Ishikawa (cell line): ENCODE results near the gene NKD1.

Experiments
- CEBPB ChIP-seq: IDR thresholded peaks from 2 replicates; pipeline ENCODE4 v1.6.1; 2012
- CREB1 ChIP-seq: IDR thresholded peaks from 2 replicates; pipeline ENCODE4 v1.6.1; 2012; ENCODE audit warnings: low read depth
- EGR1 ChIP-seq: IDR thresholded peaks from 2 replicates; pipeline ENCODE4 v1.6.1; 2012
- EP300 ChIP-seq: IDR thresholded peaks from 2 replicates; pipeline ENCODE4 v1.6.1; 2012; ENCODE audit warnings: borderline replicate concordance
- FOXM1 ChIP-seq: IDR thresholded peaks from 2 replicates; pipeline ENCODE4 v1.6.1; 2012; ENCODE audit warnings: low read depth, borderline replicate concordance
- MAX ChIP-seq: IDR thresholded peaks from 2 replicates; pipeline ENCODE4 v1.6.1; 2012
- NFIC ChIP-seq: IDR thresholded peaks from 2 replicates; pipeline ENCODE4 v1.6.1; 2012
- RAD21 ChIP-seq: IDR thresholded peaks from 2 replicates; pipeline ENCODE4 v1.6.1; 2012; ENCODE audit warnings: low read depth
- TAF1 ChIP-seq: IDR thresholded peaks from 2 replicates; pipeline ENCODE4 v1.6.1; 2012; ENCODE audit warnings: low read depth, mild to moderate bottlenecking
- TCF12 ChIP-seq: IDR thresholded peaks from 2 replicates; pipeline ENCODE4 v1.6.1; 2012; ENCODE audit warnings: low read depth
- TEAD4 ChIP-seq: IDR thresholded peaks from 2 replicates; pipeline ENCODE4 v1.6.1; 2012
- USF1 ChIP-seq: IDR thresholded peaks from 2 replicates; pipeline ENCODE4 v1.6.1; 2012
- YY1 ChIP-seq: IDR thresholded peaks from 2 replicates; pipeline ENCODE4 v1.6.1; 2012; ENCODE audit warnings: low read depth
- ZBTB7A ChIP-seq: IDR thresholded peaks from 2 replicates; pipeline ENCODE4 v1.6.1; 2012; ENCODE audit warnings: low read depth
- TF ChIP-seq, protein P1 (sequence below): IDR thresholded peaks from 2 replicates; pipeline ENCODE4 v1.6.1; 2012; ENCODE audit warnings: low read depth, mild to moderate bottlenecking

The NKD1 gene

DNA sequence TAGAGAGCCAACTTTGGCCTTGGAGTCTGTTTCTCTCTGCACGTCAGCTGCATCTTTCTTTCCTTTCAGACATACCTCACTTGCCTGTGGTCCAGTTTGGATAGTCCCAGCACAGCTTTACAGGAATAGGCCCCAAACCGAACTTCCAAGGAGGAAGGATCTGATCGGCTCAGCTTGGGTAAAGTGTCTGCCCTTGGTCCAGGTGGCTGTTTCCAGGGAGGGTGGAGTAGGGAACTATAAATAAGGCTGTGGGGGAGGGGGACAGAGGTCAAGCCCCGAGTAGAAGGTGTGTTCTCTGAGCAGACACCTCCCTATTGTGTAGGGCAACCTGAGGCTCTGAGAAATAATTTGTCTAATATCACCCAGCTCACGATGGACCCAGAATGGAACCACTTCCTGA, 29.2 kb upstream of the NKD1 start:
- TF ChIP-seq EGR1, result no peak
- no peak for TF ChIP-seq YY1
- no peak for TF ChIP-seq TCF12
- no peak for TF ChIP-seq TEAD4
- no peak for TF ChIP-seq TAF1
- no peak for TF ChIP-seq FOXM1
- TF ChIP-seq CREB1, result no peak
- TF ChIP-seq, protein P1, sequence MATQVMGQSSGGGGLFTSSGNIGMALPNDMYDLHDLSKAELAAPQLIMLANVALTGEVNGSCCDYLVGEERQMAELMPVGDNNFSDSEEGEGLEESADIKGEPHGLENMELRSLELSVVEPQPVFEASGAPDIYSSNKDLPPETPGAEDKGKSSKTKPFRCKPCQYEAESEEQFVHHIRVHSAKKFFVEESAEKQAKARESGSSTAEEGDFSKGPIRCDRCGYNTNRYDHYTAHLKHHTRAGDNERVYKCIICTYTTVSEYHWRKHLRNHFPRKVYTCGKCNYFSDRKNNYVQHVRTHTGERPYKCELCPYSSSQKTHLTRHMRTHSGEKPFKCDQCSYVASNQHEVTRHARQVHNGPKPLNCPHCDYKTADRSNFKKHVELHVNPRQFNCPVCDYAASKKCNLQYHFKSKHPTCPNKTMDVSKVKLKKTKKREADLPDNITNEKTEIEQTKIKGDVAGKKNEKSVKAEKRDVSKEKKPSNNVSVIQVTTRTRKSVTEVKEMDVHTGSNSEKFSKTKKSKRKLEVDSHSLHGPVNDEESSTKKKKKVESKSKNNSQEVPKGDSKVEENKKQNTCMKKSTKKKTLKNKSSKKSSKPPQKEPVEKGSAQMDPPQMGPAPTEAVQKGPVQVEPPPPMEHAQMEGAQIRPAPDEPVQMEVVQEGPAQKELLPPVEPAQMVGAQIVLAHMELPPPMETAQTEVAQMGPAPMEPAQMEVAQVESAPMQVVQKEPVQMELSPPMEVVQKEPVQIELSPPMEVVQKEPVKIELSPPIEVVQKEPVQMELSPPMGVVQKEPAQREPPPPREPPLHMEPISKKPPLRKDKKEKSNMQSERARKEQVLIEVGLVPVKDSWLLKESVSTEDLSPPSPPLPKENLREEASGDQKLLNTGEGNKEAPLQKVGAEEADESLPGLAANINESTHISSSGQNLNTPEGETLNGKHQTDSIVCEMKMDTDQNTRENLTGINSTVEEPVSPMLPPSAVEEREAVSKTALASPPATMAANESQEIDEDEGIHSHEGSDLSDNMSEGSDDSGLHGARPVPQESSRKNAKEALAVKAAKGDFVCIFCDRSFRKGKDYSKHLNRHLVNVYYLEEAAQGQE, result no peak
- TF ChIP-seq RAD21, result no peak
- no peak for TF ChIP-seq MAX

DNA sequence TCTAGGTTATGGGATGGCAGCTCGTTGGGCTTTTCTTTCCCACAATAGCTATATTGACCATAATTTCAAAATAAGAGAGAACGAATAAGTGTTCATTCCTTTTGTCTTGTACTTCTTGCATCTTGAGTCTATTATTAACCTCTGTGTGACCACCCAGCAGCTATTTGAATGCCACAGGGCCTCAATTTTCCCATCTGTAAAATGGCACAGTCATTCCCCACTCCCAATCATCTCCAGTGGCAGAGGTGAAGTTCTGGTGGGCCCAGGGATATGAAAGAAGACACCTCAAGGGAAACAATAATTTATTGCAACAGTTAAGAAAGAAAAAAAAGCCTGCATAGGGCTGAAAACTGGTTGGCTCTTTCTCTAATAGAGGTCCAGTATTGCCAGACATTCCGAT, 28.6 kb upstream of the NKD1 start:
- TF ChIP-seq NFIC (no peak), TEAD4 (no peak), USF1 (no peak), TCF12 (no peak), EGR1 (no peak), YY1 (no peak), RAD21 (no peak), ZBTB7A (no peak), CREB1 (no peak), EP300 (no peak), FOXM1 (no peak), TAF1 (no peak), MAX (no peak), CEBPB (no peak)
- TF ChIP-seq, protein P1, result no peak

- TF ChIP-seq TCF12 (no peak), ZBTB7A (no peak), EGR1 (no peak), MAX (no peak), YY1 (no peak), RAD21 (no peak), CEBPB (no peak), USF1 (no peak), EP300 (no peak), TAF1 (no peak), TEAD4 (no peak), NFIC (no peak), FOXM1 (no peak), CREB1 (no peak)
- TF ChIP-seq, protein P1, result no peak
Measured at GRCh38 chr16:50520451-50521245, 27.5 kb upstream of the NKD1 start.

- TF ChIP-seq NFIC, result no peak
- no peak for TF ChIP-seq TAF1
- TF ChIP-seq CEBPB, result no peak
Measured at GRCh38 chr16:50521246-50521900, 26.8 kb upstream of the NKD1 start.
